Measurements from ENCODE around the gene ABAT.
"Not testable (repeated sequence)": the region's sequence is repeated elsewhere in the genome, so short reads cannot be mapped to it uniquely, and the experiment has no call there.

Gene ABAT

DNA sequence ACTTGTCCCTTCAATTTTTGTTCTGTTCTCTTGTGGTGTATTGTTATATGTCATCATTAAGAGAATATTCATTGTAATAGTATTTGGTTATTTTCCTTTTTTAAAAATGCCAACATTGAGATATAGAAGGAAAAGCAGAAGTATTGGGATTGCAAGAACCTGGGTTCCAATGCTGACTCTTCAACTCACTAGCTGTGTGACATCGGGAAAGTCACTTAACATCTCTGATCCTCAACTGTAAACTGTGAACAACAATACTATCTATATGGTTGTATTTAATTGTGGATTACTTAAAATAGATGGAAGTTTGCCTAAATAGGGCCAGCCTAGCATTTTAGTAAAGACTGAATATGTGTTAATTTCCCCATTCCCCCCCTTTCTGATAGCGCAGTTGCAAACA, 67.2 kb downstream of the ABAT start:
- TF ChIP-seq, protein P1, sequence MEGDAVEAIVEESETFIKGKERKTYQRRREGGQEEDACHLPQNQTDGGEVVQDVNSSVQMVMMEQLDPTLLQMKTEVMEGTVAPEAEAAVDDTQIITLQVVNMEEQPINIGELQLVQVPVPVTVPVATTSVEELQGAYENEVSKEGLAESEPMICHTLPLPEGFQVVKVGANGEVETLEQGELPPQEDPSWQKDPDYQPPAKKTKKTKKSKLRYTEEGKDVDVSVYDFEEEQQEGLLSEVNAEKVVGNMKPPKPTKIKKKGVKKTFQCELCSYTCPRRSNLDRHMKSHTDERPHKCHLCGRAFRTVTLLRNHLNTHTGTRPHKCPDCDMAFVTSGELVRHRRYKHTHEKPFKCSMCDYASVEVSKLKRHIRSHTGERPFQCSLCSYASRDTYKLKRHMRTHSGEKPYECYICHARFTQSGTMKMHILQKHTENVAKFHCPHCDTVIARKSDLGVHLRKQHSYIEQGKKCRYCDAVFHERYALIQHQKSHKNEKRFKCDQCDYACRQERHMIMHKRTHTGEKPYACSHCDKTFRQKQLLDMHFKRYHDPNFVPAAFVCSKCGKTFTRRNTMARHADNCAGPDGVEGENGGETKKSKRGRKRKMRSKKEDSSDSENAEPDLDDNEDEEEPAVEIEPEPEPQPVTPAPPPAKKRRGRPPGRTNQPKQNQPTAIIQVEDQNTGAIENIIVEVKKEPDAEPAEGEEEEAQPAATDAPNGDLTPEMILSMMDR (IDR thresholded peaks at IDR 0.05): no peak
- no peak overlapping the region for H3K4me3 ChIP-seq
- H3K27ac ChIP-seq: no peak overlapping the region
- no peak for DNase-seq (ENCODE audit: low spot score)

DNA sequence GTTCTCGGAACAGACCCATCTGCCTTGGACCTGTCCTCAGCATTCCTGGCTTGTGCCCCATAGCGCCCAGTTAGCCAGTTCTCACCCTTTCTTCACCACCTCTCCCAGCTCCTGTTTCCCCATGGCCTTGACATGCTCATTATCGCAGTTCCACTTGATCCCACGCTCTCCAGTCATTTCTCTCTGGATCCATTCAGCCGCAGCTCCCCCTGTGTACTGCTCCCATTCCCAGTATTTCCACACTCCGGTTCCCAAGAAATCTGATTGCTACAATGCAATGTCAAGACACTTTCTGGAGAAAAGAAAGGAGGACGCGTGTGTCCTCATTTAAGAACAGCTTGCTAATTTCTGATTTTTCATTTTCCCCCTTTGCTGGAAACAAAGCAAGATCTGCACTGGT, 67.7 kb downstream of the ABAT start:
- no peak for DNase-seq (ENCODE audit: low spot score)
- no peak overlapping the region for H3K4me3 ChIP-seq
- H3K27ac ChIP-seq: no peak overlapping the region
- TF ChIP-seq, protein P1 (IDR thresholded peaks at IDR 0.05): no peak

DNA sequence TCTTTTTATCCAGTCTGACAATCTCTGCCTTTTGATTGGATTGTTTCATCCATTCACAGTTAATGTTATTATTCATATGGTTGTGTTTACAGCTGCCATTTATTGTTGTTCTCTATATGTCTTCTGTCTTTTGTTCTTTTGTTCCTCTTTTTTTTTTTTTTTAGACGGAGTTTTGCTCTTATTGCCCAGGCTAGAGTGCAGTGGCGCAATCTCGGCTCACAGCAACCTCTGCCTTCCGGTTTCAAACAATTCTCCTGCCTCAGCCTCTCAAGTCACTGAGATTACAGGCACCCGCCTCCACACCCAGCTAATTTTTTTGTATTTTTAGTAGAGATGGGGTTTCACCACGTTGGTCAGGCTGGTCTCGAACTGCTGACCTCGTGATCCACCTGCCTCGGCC, 74.5 kb downstream of the ABAT start:
- not testable (repeated sequence) for DNase-seq (ENCODE audit: low spot score); H3K27ac ChIP-seq; H3K4me3 ChIP-seq

DNA sequence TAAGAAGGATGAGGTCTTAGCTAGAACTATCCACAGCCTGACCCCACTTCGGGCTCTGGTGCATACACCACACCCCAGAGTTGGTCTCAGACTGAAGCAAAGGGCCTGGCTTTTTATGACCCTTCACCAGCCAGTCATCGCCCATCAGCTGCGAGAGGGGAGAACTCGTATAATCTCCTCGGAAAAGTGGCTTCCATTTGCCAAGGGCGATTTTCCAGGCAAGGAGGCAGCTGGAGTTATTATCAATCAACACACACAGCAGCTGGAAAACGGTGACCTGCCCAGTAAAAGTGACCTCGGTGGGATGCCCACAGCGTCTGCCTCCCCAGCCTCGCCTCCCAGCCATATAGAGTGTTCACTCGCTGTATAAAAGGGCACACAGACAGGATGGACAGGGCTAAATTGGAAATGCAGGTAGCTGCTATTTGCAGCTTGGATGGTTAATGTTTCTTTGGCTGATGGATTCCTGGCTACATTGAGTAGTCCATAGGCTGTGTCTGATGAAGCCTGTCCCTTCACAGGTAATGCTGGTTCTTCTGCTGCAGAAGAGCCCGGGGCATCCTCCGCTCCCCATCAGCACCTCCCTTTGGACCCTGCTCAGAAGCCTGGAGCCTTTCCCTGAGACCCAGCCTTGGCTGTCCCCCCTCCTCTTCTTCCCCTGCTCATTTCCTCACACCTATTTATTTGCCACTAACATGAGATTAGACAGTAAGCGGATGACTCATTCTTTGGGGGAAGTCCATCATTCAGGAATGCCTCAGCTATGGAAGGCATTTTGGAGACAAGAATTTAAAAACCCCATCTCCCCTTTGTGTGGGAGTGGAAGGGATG, 77.3 kb downstream of the ABAT start:
- H3K27ac ChIP-seq: no peak overlapping the region
- TF ChIP-seq, protein P1 (IDR thresholded peaks at IDR 0.05): no peak
- no peak for DNase-seq (ENCODE audit: low spot score)
- no peak overlapping the region for H3K4me3 ChIP-seq

DNA sequence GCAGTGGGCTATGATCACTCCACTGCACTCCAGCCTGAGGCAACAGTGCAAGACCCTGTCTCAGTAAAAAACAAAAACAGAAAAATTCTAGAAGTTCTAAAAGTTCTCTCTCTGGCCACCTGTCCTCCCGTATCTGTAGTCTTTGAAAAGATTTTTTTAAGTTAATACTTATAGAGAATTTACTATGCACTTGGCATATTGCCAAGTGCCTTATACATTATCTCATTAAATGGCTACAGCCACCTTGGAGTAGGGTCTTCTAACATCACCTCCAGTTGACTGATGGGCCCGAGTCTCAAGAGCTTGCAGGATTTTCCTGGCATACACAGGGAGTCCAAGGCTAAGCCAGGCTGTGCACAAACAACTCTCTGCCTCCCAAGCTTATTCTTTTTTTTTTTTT, 78.3 kb downstream of the ABAT start:
- no peak overlapping the region for H3K27ac ChIP-seq
- no peak for DNase-seq (ENCODE audit: low spot score)
- no peak overlapping the region for H3K4me3 ChIP-seq
- TF ChIP-seq, protein P1 (IDR thresholded peaks at IDR 0.05): no peak

DNA sequence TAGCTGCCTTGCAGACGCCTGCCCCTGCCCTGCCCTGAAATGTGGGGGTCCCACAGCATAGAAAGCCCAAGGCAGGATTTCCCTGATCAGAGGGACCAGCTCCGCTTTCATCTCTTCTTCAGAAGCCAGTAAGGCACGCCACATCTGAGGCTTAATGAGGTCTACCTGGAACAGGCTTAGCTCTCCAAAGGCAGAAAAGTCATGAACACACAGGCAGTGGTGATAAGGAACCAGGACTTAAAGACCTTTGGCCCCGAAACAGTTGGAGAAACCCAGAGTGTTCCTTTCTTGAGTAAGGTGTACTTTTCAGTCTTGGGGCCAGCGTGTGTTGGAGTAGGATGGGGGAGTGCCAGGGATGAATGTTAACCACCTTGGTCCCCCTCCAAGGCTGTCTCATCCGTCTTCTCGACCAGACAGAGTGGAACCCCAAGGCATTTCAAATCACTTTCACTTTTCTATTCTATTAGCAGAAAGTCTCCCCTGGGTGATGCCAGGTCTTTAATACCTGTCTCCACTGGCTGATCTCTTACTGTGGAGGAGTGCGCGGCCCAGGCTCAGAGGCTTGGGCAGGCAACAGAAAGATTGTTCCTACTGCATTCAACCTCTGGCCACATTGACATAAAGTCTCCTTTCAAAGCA, 79.1 kb downstream of the ABAT start:
- no peak overlapping the region for H3K27ac ChIP-seq
- no peak overlapping the region for H3K4me3 ChIP-seq
- TF ChIP-seq, protein P1 (IDR thresholded peaks at IDR 0.05): no peak
- no peak for DNase-seq (ENCODE audit: low spot score)

DNA sequence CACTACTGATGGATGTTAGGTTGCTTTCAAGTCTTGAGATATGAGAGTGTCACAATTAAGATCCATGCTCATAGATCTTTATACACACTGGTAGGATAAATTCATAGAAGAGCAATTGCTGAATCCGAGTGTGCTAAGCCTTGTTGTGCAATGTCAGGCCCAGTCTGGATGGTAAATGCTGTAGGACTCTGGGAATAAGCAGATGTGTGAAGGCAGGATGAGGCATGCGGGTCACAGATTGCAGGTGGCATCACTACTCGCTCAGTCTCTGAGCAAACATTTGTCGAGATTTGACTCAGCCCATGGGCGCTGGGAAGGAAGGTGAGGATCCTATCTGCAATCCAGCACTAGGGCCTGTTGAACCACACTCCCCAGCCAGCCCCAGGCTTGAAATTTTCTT, 82.3 kb downstream of the ABAT start:
- TF ChIP-seq, protein P1 (IDR thresholded peaks at IDR 0.05): no peak
- DNase-seq (ENCODE audit: low spot score): no peak
- no peak overlapping the region for H3K4me3 ChIP-seq
- H3K27ac ChIP-seq: no peak overlapping the region

Data from coronary artery (tissue), 2 donors.